D721Med (cell line): ENCODE data around the gene CR2.

Experiments
- DNase-seq: peaks from one replicate; pipeline ENCODE4 v3.0.0; 2011; ENCODE audit warnings: low spot score; ENCODE audit not compliant: insufficient read length
- FAIRE-seq: peaks from 2 replicates; lab custom pipeline; 2011; peaks lifted over from hg19 to GRCh38; lab: Jason Lieb, UNC
- CTCF ChIP-seq: IDR thresholded peaks from 2 replicates; pipeline ENCODE4 v1.5.1; 2012; ENCODE audit warnings: mild to moderate bottlenecking, control low read depth; ENCODE audit not compliant: insufficient read depth; ENCODE audit errors: missing control alignments

Gene CR2

GRCh38 chr1:207444514-207445217 lies 9.5 kb upstream of the CR2 start:
- FAIRE-seq (no peak), DNase-seq (no peak)
- no peak for TF ChIP-seq CTCF

GRCh38 chr1:207453710-207454045 lies 450 bp upstream of the CR2 start:
- no peak for TF ChIP-seq CTCF
- no peak for DNase-seq
- FAIRE-seq: no peak

GRCh38 chr1:207455183-207455754 lies 1.1 kb downstream of the CR2 start:
- TF ChIP-seq CTCF: no peak
- FAIRE-seq: no peak
- DNase-seq: no peak

GRCh38 chr1:207458414-207458813 lies 4.3 kb downstream of the CR2 start:
- TF ChIP-seq CTCF: no peak
- DNase-seq (no peak), FAIRE-seq (no peak)

GRCh38 chr1:207459008-207459407 lies 4.9 kb downstream of the CR2 start:
- TF ChIP-seq CTCF: no peak
- no peak for DNase-seq
- FAIRE-seq: no peak

- no peak for TF ChIP-seq CTCF
- DNase-seq: no peak
- no peak for FAIRE-seq
Observed at GRCh38 chr1:207461649-207462048, 7.5 kb downstream of the CR2 start.

GRCh38 chr1:207462535-207462934 lies 8.4 kb downstream of the CR2 start:
- no peak for DNase-seq
- no peak for TF ChIP-seq CTCF
- no peak for FAIRE-seq
